Panc1 (cell line): ENCODE data around the gene NR2E3. TPM values are rescaled to one million over a fixed set of nuclear protein-coding genes. Genes with fewer than 3 reads are reported as not detected.

Experiments used
- ATAC-seq: fragments of 200-7000 bp; cut with Tn5 transposase; 2 replicates; pipeline ENCODE4 v1.9.1; 2020; ENCODE audit warnings: mild to moderate bottlenecking, moderate library complexity
- BruUV-seq: library from RNA; stranded (reverse); fragments of 400-500 nt; replicated peaks from 2 replicates; lab custom pipeline; 2021; lab: Mats Ljungman, UMichigan
- CTCF ChIA-PET: fragments of 300-600 bp; sonication (Branson Sonifier 250); formaldehyde crosslinking; loops from one replicate; lab custom pipeline; 2022; ENCODE audit warnings: antibody characterized with exemption; lab: Charles Lee
- POLR2A ChIA-PET: fragments of 300-600 bp; sonication (Branson Sonifier 250); formaldehyde crosslinking; loops from one replicate; lab custom pipeline; 2022; ENCODE audit warnings: antibody characterized with exemption; lab: Charles Lee
- DNase-seq: peaks from one replicate; pipeline ENCODE4 v3.0.0-alpha.2; 2010; ENCODE audit warnings: low read depth, low spot score
- H3K27ac ChIP-seq: 2 replicates; pipeline ENCODE4 v1.5.1; 2011; ENCODE audit warnings: mild to moderate bottlenecking, low read length, inconsistent platforms
- H3K27me3 ChIP-seq: fragments of 200-500 bp; sonication (Bioruptor generic); 2 replicates; pipeline ENCODE4 v1.6.0; 2014; ENCODE audit warnings: low read length, inconsistent platforms; ENCODE audit not compliant: control insufficient read depth, insufficient read depth
- H3K36me3 ChIP-seq: fragments of 200-500 bp; sonication (Bioruptor generic); 2 replicates; pipeline ENCODE4 v1.5.1; 2014; ENCODE audit warnings: inconsistent platforms, mild to moderate bottlenecking, low read length, moderate library complexity; ENCODE audit not compliant: control insufficient read depth, insufficient read depth
- H3K4me1 ChIP-seq: 2 replicates; pipeline ENCODE4 v1.5.1; 2011; ENCODE audit warnings: inconsistent platforms, mild to moderate bottlenecking, low read length, moderate library complexity; ENCODE audit not compliant: control insufficient read depth, insufficient read depth
- H3K4me3 ChIP-seq, 2 experiments: 2 replicates each; pipeline ENCODE4 v1.5.1; 2011 to 2012; ENCODE audit warnings: low read depth in 2 of 2, low read length in 2 of 2, mild to moderate bottlenecking in 2 of 2, inconsistent platforms in 1 of 2, moderate library complexity in 1 of 2
- H3K9me3 ChIP-seq: fragments of 200-500 bp; sonication (Bioruptor generic); 2 replicates; pipeline ENCODE4 v1.5.1; 2014; ENCODE audit warnings: low read depth, mild to moderate bottlenecking, inconsistent platforms, low read length, moderate library complexity; ENCODE audit not compliant: control insufficient read depth, insufficient read depth
- POLR2AphosphoS5 ChIP-seq: IDR thresholded peaks from 2 replicates; pipeline ENCODE4 v1.6.1; 2012; ENCODE audit warnings: mild to moderate bottlenecking, low read depth, low read length, moderate library complexity
- SIN3A ChIP-seq: IDR thresholded peaks from 2 replicates; pipeline ENCODE4 v1.6.1; 2012; ENCODE audit warnings: low read depth, mild to moderate bottlenecking, low read length, moderate library complexity, borderline replicate concordance; ENCODE audit not compliant: insufficient read depth
- TCF7L2 ChIP-seq: IDR thresholded peaks from 2 replicates; pipeline ENCODE4 v1.6.1; 2011; ENCODE audit warnings: mild to moderate bottlenecking, low read depth, low read length, inconsistent platforms
- in situ Hi-C: cut with HindIII; loops from 2 replicates; pipeline ENCODE4 v1.10.0; 2016; ENCODE audit warnings: low sequenced_read_pairs, low pct_unique_long_range_greater_than_20kb
- intact Hi-C: fragments of 100-400 bp; cut with micrococcal nuclease; formaldehyde crosslinking; loops from one replicate; pipeline ENCODE4 v1.10.0; 2022; ENCODE audit not compliant: unreplicated experiment
- total RNA-seq: library from RNA; stranded (reverse); gene quantifications from one replicate; pipeline ENCODE4 v1.2.1, GENCODE V29; 2021; ENCODE audit not compliant: unreplicated experiment
- TF ChIP-seq, protein P1 (sequence below), 2 experiments: IDR thresholded peaks; 2 replicates each; pipeline ENCODE4 v1.6.1; 2011 to 2012; ENCODE audit warnings: low read depth in 2 of 2, control low read depth in 1 of 2, low read length in 1 of 2, mild to moderate bottlenecking in 1 of 2, moderate library complexity in 1 of 2; ENCODE audit not compliant: insufficient read depth in 1 of 2
- TF ChIP-seq, protein P2 (sequence below): fragments of 450-650 bp; IDR thresholded peaks from 2 replicates; pipeline ENCODE4 v1.5.1; 2017; ENCODE audit warnings: mild to moderate bottlenecking

NR2E3 gene
- total RNA-seq, 1 experiment from 2014 or later = 0.98 TPM

GRCh38 chr15:71830981-71831380 is 20.6 kb downstream of the NR2E3 start:
- intact Hi-C loops = no loop called here
- no peak for ATAC-seq
- Histone ChIP-seq H3K36me3 (no peaks in the 10 kb centered on the region; the same call in 1 of the 2 replicates), H3K27me3 (no peaks in the 10 kb centered on the region), H3K9me3 (no peaks in the 10 kb centered on the region; the same call in 1 of the 2 replicates), H3K4me1 (no peaks in the 10 kb centered on the region), H3K4me3 (no peak overlapping the region), H3K27ac (no peak overlapping the region)
- TF ChIP-seq, protein P1, sequence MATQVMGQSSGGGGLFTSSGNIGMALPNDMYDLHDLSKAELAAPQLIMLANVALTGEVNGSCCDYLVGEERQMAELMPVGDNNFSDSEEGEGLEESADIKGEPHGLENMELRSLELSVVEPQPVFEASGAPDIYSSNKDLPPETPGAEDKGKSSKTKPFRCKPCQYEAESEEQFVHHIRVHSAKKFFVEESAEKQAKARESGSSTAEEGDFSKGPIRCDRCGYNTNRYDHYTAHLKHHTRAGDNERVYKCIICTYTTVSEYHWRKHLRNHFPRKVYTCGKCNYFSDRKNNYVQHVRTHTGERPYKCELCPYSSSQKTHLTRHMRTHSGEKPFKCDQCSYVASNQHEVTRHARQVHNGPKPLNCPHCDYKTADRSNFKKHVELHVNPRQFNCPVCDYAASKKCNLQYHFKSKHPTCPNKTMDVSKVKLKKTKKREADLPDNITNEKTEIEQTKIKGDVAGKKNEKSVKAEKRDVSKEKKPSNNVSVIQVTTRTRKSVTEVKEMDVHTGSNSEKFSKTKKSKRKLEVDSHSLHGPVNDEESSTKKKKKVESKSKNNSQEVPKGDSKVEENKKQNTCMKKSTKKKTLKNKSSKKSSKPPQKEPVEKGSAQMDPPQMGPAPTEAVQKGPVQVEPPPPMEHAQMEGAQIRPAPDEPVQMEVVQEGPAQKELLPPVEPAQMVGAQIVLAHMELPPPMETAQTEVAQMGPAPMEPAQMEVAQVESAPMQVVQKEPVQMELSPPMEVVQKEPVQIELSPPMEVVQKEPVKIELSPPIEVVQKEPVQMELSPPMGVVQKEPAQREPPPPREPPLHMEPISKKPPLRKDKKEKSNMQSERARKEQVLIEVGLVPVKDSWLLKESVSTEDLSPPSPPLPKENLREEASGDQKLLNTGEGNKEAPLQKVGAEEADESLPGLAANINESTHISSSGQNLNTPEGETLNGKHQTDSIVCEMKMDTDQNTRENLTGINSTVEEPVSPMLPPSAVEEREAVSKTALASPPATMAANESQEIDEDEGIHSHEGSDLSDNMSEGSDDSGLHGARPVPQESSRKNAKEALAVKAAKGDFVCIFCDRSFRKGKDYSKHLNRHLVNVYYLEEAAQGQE (IDR thresholded peaks at IDR 0.05; ENCODE audit: insufficient read depth in 1 of 2, low read depth in 2 of 2, low read length in 1 of 2) = no peak
- TF ChIP-seq SIN3A (no peak), POLR2AphosphoS5 (no peak), TCF7L2 (no peak)
- TF ChIP-seq, protein P2, sequence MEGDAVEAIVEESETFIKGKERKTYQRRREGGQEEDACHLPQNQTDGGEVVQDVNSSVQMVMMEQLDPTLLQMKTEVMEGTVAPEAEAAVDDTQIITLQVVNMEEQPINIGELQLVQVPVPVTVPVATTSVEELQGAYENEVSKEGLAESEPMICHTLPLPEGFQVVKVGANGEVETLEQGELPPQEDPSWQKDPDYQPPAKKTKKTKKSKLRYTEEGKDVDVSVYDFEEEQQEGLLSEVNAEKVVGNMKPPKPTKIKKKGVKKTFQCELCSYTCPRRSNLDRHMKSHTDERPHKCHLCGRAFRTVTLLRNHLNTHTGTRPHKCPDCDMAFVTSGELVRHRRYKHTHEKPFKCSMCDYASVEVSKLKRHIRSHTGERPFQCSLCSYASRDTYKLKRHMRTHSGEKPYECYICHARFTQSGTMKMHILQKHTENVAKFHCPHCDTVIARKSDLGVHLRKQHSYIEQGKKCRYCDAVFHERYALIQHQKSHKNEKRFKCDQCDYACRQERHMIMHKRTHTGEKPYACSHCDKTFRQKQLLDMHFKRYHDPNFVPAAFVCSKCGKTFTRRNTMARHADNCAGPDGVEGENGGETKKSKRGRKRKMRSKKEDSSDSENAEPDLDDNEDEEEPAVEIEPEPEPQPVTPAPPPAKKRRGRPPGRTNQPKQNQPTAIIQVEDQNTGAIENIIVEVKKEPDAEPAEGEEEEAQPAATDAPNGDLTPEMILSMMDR = no peak
- ChIA-PET CTCF (no interaction called here), POLR2A (interaction anchor here (0.7 kb wide), 1 partner anchor 332 kb away, joined by 11 read pairs; no protein-coding TSS in a partner anchor)
- in situ Hi-C loops = no loop called here
- BruUV-seq = no TSS peak
- DNase-seq = no peak

DNA sequence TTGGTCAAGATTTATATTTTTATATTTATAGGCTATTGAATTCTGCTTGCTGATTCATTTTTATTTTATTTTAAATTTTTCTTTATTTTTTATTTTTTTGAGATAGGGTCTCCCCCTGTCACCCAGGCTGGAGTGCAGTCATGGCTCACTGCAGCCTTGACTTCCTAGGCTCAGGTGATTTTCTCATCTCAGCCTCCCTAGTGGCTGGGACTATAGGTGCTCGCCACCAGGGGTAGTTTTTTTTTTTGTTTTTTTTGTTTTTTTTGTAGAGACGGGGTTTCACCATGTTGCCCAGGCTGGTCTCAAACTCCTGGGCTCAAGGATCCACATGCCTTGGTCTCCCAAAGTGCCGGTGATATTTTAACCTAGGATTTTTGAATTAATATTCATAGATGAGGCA is 31.2 kb downstream of the NR2E3 start:
- Histone ChIP-seq H3K27ac (no peak overlapping the region), H3K27me3 (no peaks in the 10 kb centered on the region), H3K4me3 (no peak overlapping the region), H3K4me1 (no peaks in the 10 kb centered on the region), H3K36me3 (peaks cover 2% of the 10 kb centered on the region; the same call in 1 of the 2 replicates), H3K9me3 (no peaks in the 10 kb centered on the region)
- ATAC-seq (no peak), DNase-seq (no peak)
- in situ Hi-C loops = no loop called here
- TF ChIP-seq SIN3A (no peak), TCF7L2 (no peak), POLR2AphosphoS5 (no peak)
- TF ChIP-seq, protein P2 = no peak
- TF ChIP-seq, protein P1 (IDR thresholded peaks at IDR 0.05; ENCODE audit: insufficient read depth in 1 of 2, low read depth in 2 of 2, low read length in 1 of 2) = no peak
- ChIA-PET POLR2A (no interaction called here), CTCF (no interaction called here)
- BruUV-seq = no TSS peak
- intact Hi-C loops = no loop called here
